HCT116 (cell line): ENCODE measurements around the gene PBX3. TPM values are rescaled to one million over a fixed set of nuclear protein-coding genes. Genes with fewer than 3 reads are reported as not detected.

ENCODE experiments used
- ATAC-seq: fragments of 200-7000 bp; cut with Tn5 transposase; 2 replicates; pipeline ENCODE4 v1.9.1; 2020; ENCODE audit warnings: mild to moderate bottlenecking, moderate library complexity
- BruUV-seq: library from RNA; stranded (reverse); fragments of 400-500 nt; replicated peaks from 2 replicates; lab custom pipeline; 2021; lab: Mats Ljungman, UMichigan
- CTCF ChIA-PET: fragments of 300-600 bp; sonication (Branson Sonifier 250); formaldehyde crosslinking; loops from one replicate; lab custom pipeline; 2021; ENCODE audit warnings: antibody characterized with exemption; lab: Charles Lee
- POLR2A ChIA-PET: fragments of 300-600, 350-600 bp; sonication (Branson Sonifier 250); formaldehyde crosslinking; loops from one replicate; lab custom pipeline; 2021; ENCODE audit warnings: antibody characterized with exemption; lab: Charles Lee
- RAD21 ChIA-PET, 2 experiments: fragments of 300-600 bp; sonication (Branson Sonifier 250); formaldehyde crosslinking; loops; one replicate each; lab custom pipeline; 2023; ENCODE audit warnings: low total read pairs in 2 of 2; ENCODE audit not compliant: uncharacterized antibody in 2 of 2, unreplicated experiment in 2 of 2, low non-redundant PET in 1 of 2; lab: Charles Lee
- DNase-seq: peaks from one replicate; pipeline ENCODE4 v3.0.0-alpha.2; 2010; ENCODE audit warnings: low read depth, low spot score
- H2AFZ ChIP-seq: fragments of 200-600 bp; shearing (Covaris generic), sonication (generic); 2 replicates; pipeline ENCODE4 v1.6.1; 2017; ENCODE audit warnings: low read depth, mixed run types, mixed read lengths, antibody characterized with exemption, low read length; ENCODE audit not compliant: poor library complexity, severe bottlenecking
- H3K27ac ChIP-seq: 2 replicates; pipeline ENCODE4 v1.5.1; 2012; ENCODE audit warnings: low read depth, low read length
- H3K27me3 ChIP-seq: fragments of 200-600 bp; sonication (generic); 2 replicates; pipeline ENCODE4 v1.6.1; 2016; ENCODE audit warnings: mixed run types, low read length, mixed read lengths; ENCODE audit not compliant: insufficient read depth
- H3K36me3 ChIP-seq, 2 experiments: fragments of 200-500 bp in 1 of 2; fragments of 200-600 bp in 1 of 2; sonication (Bioruptor generic) in 1 of 2; sonication (generic) in 1 of 2; 2 replicates each; pipeline versions ENCODE4 v1.5.1 to v1.6.1; 2014 to 2016; ENCODE audit warnings: low read length in 2 of 2, inconsistent platforms in 1 of 2, mixed read lengths in 1 of 2, mixed run types in 1 of 2; ENCODE audit not compliant: insufficient read depth in 2 of 2, control insufficient read depth in 1 of 2
- H3K4me1 ChIP-seq, 2 experiments: fragments of 200-600 bp in 1 of 2; sonication (generic) in 1 of 2; 2 replicates each; pipeline versions ENCODE4 v1.5.1 to v1.6.1; 2012 to 2017; ENCODE audit warnings: low read length in 2 of 2, inconsistent platforms in 1 of 2, mild to moderate bottlenecking in 1 of 2, mixed read lengths in 1 of 2, mixed run types in 1 of 2, moderate library complexity in 1 of 2; ENCODE audit not compliant: insufficient read depth in 2 of 2, control insufficient read depth in 1 of 2
- H3K4me2 ChIP-seq: fragments of 200-600 bp; sonication (generic); 2 replicates; pipeline ENCODE4 v1.6.1; 2017; ENCODE audit warnings: mixed run types, low read length, mixed read lengths
- H3K4me3 ChIP-seq, 2 experiments: fragments of 200-600 bp in 1 of 2; sonication (generic) in 1 of 2; replicated peaks in 1 of 2; 2 replicates each; pipeline ENCODE4 v1.5.1; 2011 to 2016; ENCODE audit warnings: low read length in 2 of 2, control low read depth in 1 of 2, low read depth in 1 of 2, mild to moderate bottlenecking in 1 of 2, mixed read lengths in 1 of 2, mixed run types in 1 of 2
- H3K79me2 ChIP-seq: fragments of 200-600 bp; sonication (generic); 2 replicates; pipeline ENCODE4 v1.6.1; 2017; ENCODE audit warnings: mild to moderate bottlenecking, mixed run types, low read length, moderate library complexity, mixed read lengths; ENCODE audit not compliant: insufficient read depth
- H3K9ac ChIP-seq: fragments of 200-600 bp; sonication (generic); 2 replicates; pipeline ENCODE4 v1.6.1; 2016; ENCODE audit warnings: low read length, mixed read lengths
- H3K9me2 ChIP-seq: fragments of 200-600 bp; sonication (generic), shearing (Covaris generic); 2 replicates; pipeline ENCODE4 v1.6.1; 2017; ENCODE audit warnings: mixed run types, mild to moderate bottlenecking, moderate library complexity; ENCODE audit not compliant: insufficient read depth
- H3K9me3 ChIP-seq, 2 experiments: fragments of 200-500 bp in 1 of 2; fragments of 200-600 bp in 1 of 2; sonication (Bioruptor generic) in 1 of 2; sonication (generic) in 1 of 2; 2 replicates each; pipeline ENCODE4 v1.6.1; 2014 to 2017; ENCODE audit warnings: low read length in 2 of 2, mixed read lengths in 2 of 2, inconsistent platforms in 1 of 2, low read depth in 1 of 2, mild to moderate bottlenecking in 1 of 2, mixed run types in 1 of 2, moderate library complexity in 1 of 2; ENCODE audit not compliant: control insufficient read depth in 1 of 2, insufficient read depth in 1 of 2
- H4K20me1 ChIP-seq: fragments of 200-600 bp; sonication (generic), shearing (Covaris generic); 2 replicates; pipeline ENCODE4 v1.6.1; 2017; ENCODE audit warnings: mixed run types, mild to moderate bottlenecking, moderate library complexity; ENCODE audit not compliant: insufficient read depth
- ATF3 ChIP-seq: IDR thresholded peaks from 2 replicates; pipeline ENCODE4 v1.6.1; 2012
- CBX3 ChIP-seq: IDR thresholded peaks from 2 replicates; pipeline ENCODE4 v1.6.1; 2012; ENCODE audit warnings: low read depth
- CEBPB ChIP-seq: IDR thresholded peaks from 2 replicates; pipeline ENCODE4 v1.6.1; 2012; ENCODE audit warnings: low read depth
- EGR1 ChIP-seq: IDR thresholded peaks from 2 replicates; pipeline ENCODE4 v1.6.1; 2012; ENCODE audit warnings: low read depth
- ELF1 ChIP-seq: IDR thresholded peaks from 2 replicates; pipeline ENCODE4 v1.6.1; 2012; ENCODE audit warnings: low read depth, borderline replicate concordance
- EZH2 ChIP-seq: fragments of 200-600 bp; sonication (generic); IDR thresholded peaks from 2 replicates; pipeline ENCODE4 v1.6.1; 2017; ENCODE audit warnings: antibody characterized with exemption, mixed run types
- JUND ChIP-seq: IDR thresholded peaks from 2 replicates; pipeline ENCODE4 v1.6.1; 2012
- MAX ChIP-seq: IDR thresholded peaks from 2 replicates; pipeline ENCODE4 v1.6.1; 2012
- POLR2A ChIP-seq: IDR thresholded peaks from 2 replicates; pipeline ENCODE4 v1.7.0; 2011; ENCODE audit warnings: borderline replicate concordance; ENCODE audit not compliant: insufficient read depth, insufficient read length; ENCODE audit errors: extremely low read depth
- POLR2AphosphoS5 ChIP-seq: IDR thresholded peaks from 2 replicates; pipeline ENCODE4 v1.6.1; 2011; ENCODE audit warnings: mild to moderate bottlenecking, low read depth, low read length, moderate library complexity
- RAD21 ChIP-seq: IDR thresholded peaks from 2 replicates; pipeline ENCODE4 v1.6.1; 2012; ENCODE audit warnings: low read depth, mild to moderate bottlenecking
- REST ChIP-seq: IDR thresholded peaks from 2 replicates; pipeline ENCODE4 v1.6.1; 2012; ENCODE audit warnings: low read depth
- SIN3A ChIP-seq: IDR thresholded peaks from 2 replicates; pipeline ENCODE4 v1.6.1; 2012; ENCODE audit warnings: low read depth
- SP1 ChIP-seq: IDR thresholded peaks from 2 replicates; pipeline ENCODE4 v1.6.1; 2012; ENCODE audit warnings: low read depth
- TCF7L2 ChIP-seq: IDR thresholded peaks from 2 replicates; pipeline ENCODE4 v1.7.0; 2011; ENCODE audit warnings: borderline replicate concordance, inconsistent platforms; ENCODE audit not compliant: insufficient read depth, insufficient read length; ENCODE audit errors: extremely low read depth
- YY1 ChIP-seq: IDR thresholded peaks from 2 replicates; pipeline ENCODE4 v1.6.1; 2011; ENCODE audit warnings: low read length, low read depth, moderate library complexity, mild to moderate bottlenecking; ENCODE audit not compliant: insufficient replicate concordance; ENCODE audit errors: extremely low read depth
- ZFX ChIP-seq: fragments of 450-650 bp; IDR thresholded peaks from 2 replicates; pipeline ENCODE4 v1.6.1; 2017
- ZNF274 ChIP-seq: fragments of 200-500 bp; sonication (Bioruptor generic); IDR thresholded peaks from 2 replicates; pipeline ENCODE4 v1.6.1; 2014; ENCODE audit warnings: mild to moderate bottlenecking, low read depth, low read length, inconsistent platforms
- intact Hi-C: fragments of 100-400 bp; cut with micrococcal nuclease; formaldehyde crosslinking; loops from 2 replicates; pipeline ENCODE4 v1.10.0; 2022
- total RNA-seq: library from RNA; stranded (reverse); gene quantifications from one replicate; pipeline ENCODE4 v1.2.1, GENCODE V29; 2021; ENCODE audit not compliant: unreplicated experiment

Gene PBX3
- total RNA-seq, 1 experiment from 2014 or later = 13.5 TPM

- H3K27me3 ChIP-seq = no peaks in the 10 kb centered on the region
- ChIA-PET CTCF (no interaction called here), RAD21 (no interaction called here), POLR2A (no interaction called here)
- H3K9ac ChIP-seq = no peak overlapping the region
- ATAC-seq (no peak), DNase-seq (no peak)
- no peaks in the 10 kb centered on the region for H3K36me3 ChIP-seq
- no peaks in the 10 kb centered on the region for H3K79me2 ChIP-seq
- H3K4me1 ChIP-seq = peaks cover 8 to 9% of the 10 kb centered on the region in 2 experiments
- intact Hi-C loops = no loop called here
- no peak for TF ChIP-seq EZH2
- TF ChIP-seq JUND = no peak
- no peak for TF ChIP-seq POLR2AphosphoS5
- no peak overlapping the region for H3K4me3 ChIP-seq
- H3K9me3 ChIP-seq = no peaks in the 10 kb centered on the region
- no peaks in the 10 kb centered on the region for H4K20me1 ChIP-seq
- no peak overlapping the region for H3K27ac ChIP-seq
- H2AFZ ChIP-seq = no peak overlapping the region
- no TSS peak for BruUV-seq
- H3K9me2 ChIP-seq = no peaks in the 10 kb centered on the region
- no peak overlapping the region for H3K4me2 ChIP-seq
Observed at GRCh38 chr9:125926936-125927335, 179.8 kb downstream of the PBX3 start.

- ChIA-PET RAD21 (no interaction called here), POLR2A (no interaction called here), CTCF (no interaction called here)
- Histone ChIP-seq H3K9me3 (no peaks in the 10 kb centered on the region), H4K20me1 (no peaks in the 10 kb centered on the region), H3K4me3 (no peak overlapping the region), H3K9ac (no peak overlapping the region), H3K79me2 (no peaks in the 10 kb centered on the region), H3K4me1 (peaks cover 8 to 14% of the 10 kb centered on the region in 2 experiments), H2AFZ (no peak overlapping the region), H3K4me2 (no peak overlapping the region), H3K27ac (no peak overlapping the region), H3K9me2 (no peaks in the 10 kb centered on the region), H3K27me3 (no peaks in the 10 kb centered on the region), H3K36me3 (no peaks in the 10 kb centered on the region)
- DNase-seq (no peak), ATAC-seq (no peak)
- intact Hi-C loops = no loop called here
- BruUV-seq = no TSS peak
- TF ChIP-seq REST = no peak
- TF ChIP-seq POLR2A = no peak
- no peak for TF ChIP-seq EZH2
- no peak for TF ChIP-seq RAD21
- TF ChIP-seq ZFX = no peak
- no peak for TF ChIP-seq YY1
- no peak for TF ChIP-seq ZNF274
- no peak for TF ChIP-seq TCF7L2
- TF ChIP-seq ATF3 = no peak
- TF ChIP-seq SIN3A = no peak
- no peak for TF ChIP-seq JUND
- no peak for TF ChIP-seq ELF1
- TF ChIP-seq CBX3 = no peak
- TF ChIP-seq CEBPB = no peak
- TF ChIP-seq MAX = no peak
- no peak for TF ChIP-seq POLR2AphosphoS5
- TF ChIP-seq SP1 = no peak
- no peak for TF ChIP-seq EGR1
Observed at GRCh38 chr9:125929846-125930245, 182.7 kb downstream of the PBX3 start.
